ENCODE measurements around the gene EXOC4.

EXOC4 gene

GRCh38 chr7:133520248-133520647, 267.4 kb downstream of the EXOC4 start:
- no peak for DNase-seq (ENCODE audit: low read depth in 2 of 2)
- H3K4me3 ChIP-seq (replicated peaks in 1 of 2; ENCODE audit: low read depth in 2 of 2, low read length in 2 of 2) = no peak overlapping the region
- TF ChIP-seq CTCF (IDR thresholded peaks at IDR 0.05; ENCODE audit: low read depth, low read length) = no peak

GRCh38 chr7:133522501-133522900, 269.6 kb downstream of the EXOC4 start:
- no peak for TF ChIP-seq CTCF (IDR thresholded peaks at IDR 0.05; ENCODE audit: low read depth, low read length)
- DNase-seq (ENCODE audit: low read depth in 2 of 2) = no peak
- no peak overlapping the region for H3K4me3 ChIP-seq (replicated peaks in 1 of 2; ENCODE audit: low read depth in 2 of 2, low read length in 2 of 2)

- no peak for TF ChIP-seq CTCF (IDR thresholded peaks at IDR 0.05; ENCODE audit: low read depth, low read length)
- no peak for DNase-seq (ENCODE audit: low read depth in 2 of 2)
- H3K4me3 ChIP-seq (replicated peaks in 1 of 2; ENCODE audit: low read depth in 2 of 2, low read length in 2 of 2) = no peak overlapping the region
Observed at GRCh38 chr7:133528796-133529195, 275.9 kb downstream of the EXOC4 start.

GRCh38 chr7:133529861-133530260, 277.0 kb downstream of the EXOC4 start:
- DNase-seq (ENCODE audit: low read depth in 2 of 2) = no peak
- H3K4me3 ChIP-seq (replicated peaks in 1 of 2; ENCODE audit: low read depth in 2 of 2, low read length in 2 of 2) = no peak overlapping the region
- no peak for TF ChIP-seq CTCF (IDR thresholded peaks at IDR 0.05; ENCODE audit: low read depth, low read length)

- no peak for TF ChIP-seq CTCF (IDR thresholded peaks at IDR 0.05; ENCODE audit: low read depth, low read length)
- peak; percentile 87 to 92 for DNase-seq (ENCODE audit: low read depth in 2 of 2)
- no peak overlapping the region for H3K4me3 ChIP-seq (replicated peaks in 1 of 2; ENCODE audit: low read depth in 2 of 2, low read length in 2 of 2)
Observed at GRCh38 chr7:133530682-133531081, 277.8 kb downstream of the EXOC4 start.

GRCh38 chr7:133534816-133535215, 281.9 kb downstream of the EXOC4 start:
- DNase-seq (ENCODE audit: low read depth in 2 of 2) = no peak
- no peak overlapping the region for H3K4me3 ChIP-seq (replicated peaks in 1 of 2; ENCODE audit: low read depth in 2 of 2, low read length in 2 of 2)
- no peak for TF ChIP-seq CTCF (IDR thresholded peaks at IDR 0.05; ENCODE audit: low read depth, low read length)

- no peak for DNase-seq (ENCODE audit: low read depth in 2 of 2)
- no peak for TF ChIP-seq CTCF (IDR thresholded peaks at IDR 0.05; ENCODE audit: low read depth, low read length)
- H3K4me3 ChIP-seq (replicated peaks in 1 of 2; ENCODE audit: low read depth in 2 of 2, low read length in 2 of 2) = no peak overlapping the region
Observed at GRCh38 chr7:133535308-133535707, 282.4 kb downstream of the EXOC4 start.

Data from cardiac fibroblast (primary cell).